ENCODE data around the gene AATF.

AATF gene

GRCh38 chr17:37083456-37083855 lies 134.7 kb downstream of the AATF start:
- Histone ChIP-seq H3F3A (ENCODE audit: insufficient read depth, low read length) (no peaks in the 10 kb centered on the region), H3K9ac (ENCODE audit: low read length) (no peak overlapping the region), H3K27me3 (replicated peaks; ENCODE audit: insufficient read depth, low read length) (no peaks in the 10 kb centered on the region), H3K4me3 (ENCODE audit: low read length) (no peak overlapping the region), H3K9me2 (replicated peaks; ENCODE audit: insufficient read depth, low read length) (no peaks in the 10 kb centered on the region), H3K4me2 (ENCODE audit: low read depth, low read length) (no peak overlapping the region), H3K36me3 (replicated peaks; ENCODE audit: insufficient read depth, low read length) (no peaks in the 10 kb centered on the region), H2AFZ (ENCODE audit: low read length) (no peak overlapping the region), H4K20me1 (ENCODE audit: insufficient read depth, low read length) (no peaks in the 10 kb centered on the region), H3K4me1 (ENCODE audit: low read length) (no peaks in the 10 kb centered on the region), H3K79me2 (ENCODE audit: low read length) (no peaks in the 10 kb centered on the region), H3K9me3 (replicated peaks; ENCODE audit: insufficient read depth, low read length) (no peaks in the 10 kb centered on the region), H3K27ac (ENCODE audit: low read length) (no peak overlapping the region)
- no peak for DNase-seq
- TF ChIP-seq EZH2 (optimal IDR thresholded peaks at IDR 0.05; ENCODE audit: low read depth, low read length) (no peak), CTCF (IDR thresholded peaks at IDR 0.05; ENCODE audit: low read length) (no peak), EZH2phosphoT487 (IDR thresholded peaks at IDR 0.05; ENCODE audit: low read length) (no peak)

- no peaks in the 10 kb centered on the region for H3K36me3 ChIP-seq (replicated peaks; ENCODE audit: insufficient read depth, low read length)
These were observed 135.6 kb downstream of the AATF start for GRCh38 chr17:37084372-37084771.

GRCh38 chr17:37086334-37086733 lies 137.6 kb downstream of the AATF start:
- Histone ChIP-seq H2AFZ (ENCODE audit: low read length) (no peak overlapping the region), H3F3A (ENCODE audit: insufficient read depth, low read length) (peaks cover 14% of the 10 kb centered on the region; the same call in 1 of the 2 replicates), H3K9me2 (replicated peaks; ENCODE audit: insufficient read depth, low read length) (no peaks in the 10 kb centered on the region), H3K9ac (ENCODE audit: low read length) (no peak overlapping the region), H3K27ac (ENCODE audit: low read length) (no peak overlapping the region), H4K20me1 (ENCODE audit: insufficient read depth, low read length) (no peaks in the 10 kb centered on the region), H3K79me2 (ENCODE audit: low read length) (no peaks in the 10 kb centered on the region), H3K4me3 (ENCODE audit: low read length) (no peak overlapping the region), H3K9me3 (replicated peaks; ENCODE audit: insufficient read depth, low read length) (no peaks in the 10 kb centered on the region), H3K27me3 (replicated peaks; ENCODE audit: insufficient read depth, low read length) (no peaks in the 10 kb centered on the region), H3K4me1 (ENCODE audit: low read length) (peaks cover 19% of the 10 kb centered on the region), H3K4me2 (ENCODE audit: low read depth, low read length) (no peak overlapping the region), H3K36me3 (replicated peaks; ENCODE audit: insufficient read depth, low read length) (no peaks in the 10 kb centered on the region)
- no peak for DNase-seq
- TF ChIP-seq EZH2 (optimal IDR thresholded peaks at IDR 0.05; ENCODE audit: low read depth, low read length), result no peak
- TF ChIP-seq CTCF (IDR thresholded peaks at IDR 0.05; ENCODE audit: low read length), result no peak
- no peak for TF ChIP-seq EZH2phosphoT487 (IDR thresholded peaks at IDR 0.05; ENCODE audit: low read length)

More at GRCh38 chr17:37084372-37084771, 135.6 kb downstream of the AATF start:
- Histone ChIP-seq H3K9me2 (replicated peaks; ENCODE audit: insufficient read depth, low read length) (no peaks in the 10 kb centered on the region), H3K4me3 (ENCODE audit: low read length) (no peak overlapping the region), H3F3A (ENCODE audit: insufficient read depth, low read length) (no peaks in the 10 kb centered on the region), H3K27ac (ENCODE audit: low read length) (no peak overlapping the region), H3K4me1 (ENCODE audit: low read length) (peaks cover 6% of the 10 kb centered on the region), H3K4me2 (ENCODE audit: low read depth, low read length) (no peak overlapping the region), H3K9me3 (replicated peaks; ENCODE audit: insufficient read depth, low read length) (no peaks in the 10 kb centered on the region), H3K9ac (ENCODE audit: low read length) (no peak overlapping the region), H3K27me3 (replicated peaks; ENCODE audit: insufficient read depth, low read length) (no peaks in the 10 kb centered on the region), H4K20me1 (ENCODE audit: insufficient read depth, low read length) (no peaks in the 10 kb centered on the region), H3K79me2 (ENCODE audit: low read length) (no peaks in the 10 kb centered on the region), H2AFZ (ENCODE audit: low read length) (no peak overlapping the region)
- no peak for TF ChIP-seq CTCF (IDR thresholded peaks at IDR 0.05; ENCODE audit: low read length)
- no peak for TF ChIP-seq EZH2phosphoT487 (IDR thresholded peaks at IDR 0.05; ENCODE audit: low read length)
- TF ChIP-seq EZH2 (optimal IDR thresholded peaks at IDR 0.05; ENCODE audit: low read depth, low read length), result no peak
- no peak for DNase-seq
